B cell (primary cell): ENCODE measurements around the gene C10orf62. TPM values are rescaled to one million over a fixed set of nuclear protein-coding genes. Genes with fewer than 3 reads are reported as not detected.
A peak's percentile ranks its signal among the peaks of the same experiment; 100 is the strongest.
"Not testable (repeated sequence)": the region's sequence is repeated elsewhere in the genome, so short reads cannot be mapped to it uniquely, and the experiment has no call there.

Experiments used
- ATAC-seq: fragments of 200-7000 bp; cut with Tn5 transposase; one replicate; pipeline ENCODE4 v1.10.0; 2021; ENCODE audit warnings: low read depth, mild to moderate bottlenecking, moderate number of reproducible peaks, moderate library complexity
- CTCF ChIA-PET: fragments of 350-600 bp; sonication (Branson Sonifier 250); formaldehyde crosslinking; loops from one replicate; lab custom pipeline; 2021; ENCODE audit warnings: antibody characterized with exemption, inconsistent platforms; lab: Charles Lee
- POLR2A ChIA-PET: fragments of 350-600 bp; sonication (Branson Sonifier 250); formaldehyde crosslinking; loops from one replicate; lab custom pipeline; 2021; ENCODE audit warnings: antibody characterized with exemption; lab: Charles Lee
- DNase-seq: peaks from one replicate; pipeline ENCODE4 v3.0.0; 2013
- H2AFZ ChIP-seq: 2 replicates; pipeline ENCODE4 v1.6.1; 2012; ENCODE audit warnings: mild to moderate bottlenecking, low read depth, low read length; ENCODE audit not compliant: insufficient read depth, poor library complexity, severe bottlenecking
- H3K27ac ChIP-seq, 2 donors: 1 replicate in 1 of 2; 2 replicates in 1 of 2; pipeline ENCODE4 v1.5.1; 2012 to 2013; ENCODE audit warnings: low read length in 2 of 2, mild to moderate bottlenecking in 2 of 2, moderate library complexity in 1 of 2
- H3K27me3 ChIP-seq, 4 experiments: fragments of 200-600 bp in 1 of 4; sonication (generic) in 1 of 4; replicated peaks in 1 of 4; 1 replicate in 2 of 4; 2 replicates in 2 of 4; pipeline versions ENCODE4 v1.6.1 to v1.7.0; 2013 to 2016; ENCODE audit warnings: low read length in 3 of 4, mild to moderate bottlenecking in 2 of 4, mixed read lengths in 1 of 4, moderate library complexity in 1 of 4; ENCODE audit not compliant: insufficient read depth in 4 of 4, control insufficient read depth in 3 of 4; ENCODE audit errors: control extremely low read depth in 1 of 4
- H3K36me3 ChIP-seq, 2 experiments: replicated peaks in 1 of 2; 1 replicate in 1 of 2; 2 replicates in 1 of 2; pipeline versions ENCODE4 v1.6.1 to v1.7.1; 2013; ENCODE audit warnings: low read length in 1 of 2; ENCODE audit not compliant: insufficient read depth in 2 of 2, control insufficient read depth in 1 of 2; ENCODE audit errors: control extremely low read depth in 1 of 2, extremely low read depth in 1 of 2
- H3K4me1 ChIP-seq, 2 donors: fragments of 200-600 bp in 1 of 2; sonication (generic) in 1 of 2; 1 replicate in 1 of 2; 2 replicates in 1 of 2; pipeline versions ENCODE4 v1.5.1 to v1.6.1; 2013 to 2017; ENCODE audit warnings: low read length in 2 of 2; ENCODE audit not compliant: control insufficient read depth in 2 of 2, insufficient read depth in 2 of 2
- H3K4me2 ChIP-seq: replicated peaks from 2 replicates; pipeline ENCODE3; 2012; ENCODE audit warnings: mild to moderate bottlenecking, low read depth, low read length; ENCODE audit not compliant: poor library complexity, severe bottlenecking
- H3K4me3 ChIP-seq, 5 experiments: fragments of 200-600 bp in 1 of 5; sonication (generic) in 1 of 5; 1 replicate in 3 of 5; 2 replicates in 2 of 5; pipeline versions ENCODE4 v1.5.1 to v1.7.0; 2011 to 2016; ENCODE audit warnings: low read length in 4 of 5, mild to moderate bottlenecking in 4 of 5, low read depth in 2 of 5, control low read depth in 1 of 5, moderate library complexity in 1 of 5; ENCODE audit not compliant: insufficient read depth in 1 of 5; ENCODE audit errors: control extremely low read depth in 1 of 5, extremely low read depth in 1 of 5
- H3K79me2 ChIP-seq: fragments of 200-600 bp; sonication (generic); one replicate; pipeline ENCODE4 v1.6.0; 2016; ENCODE audit warnings: low read length; ENCODE audit not compliant: control insufficient read depth, insufficient read depth
- H3K9ac ChIP-seq: fragments of 200-600 bp; sonication (generic); 2 replicates; pipeline ENCODE4 v1.6.1; 2017; ENCODE audit warnings: mild to moderate bottlenecking, low read length, moderate library complexity
- H3K9me3 ChIP-seq, 3 donors: one replicate each; pipeline versions ENCODE4 v1.6.1 to v1.7.1; 2013; ENCODE audit warnings: low read length in 2 of 3; ENCODE audit not compliant: control insufficient read depth in 2 of 3, insufficient read depth in 1 of 3; ENCODE audit errors: control extremely low read depth in 1 of 3
- H4K20me1 ChIP-seq: 2 replicates; pipeline ENCODE4 v1.6.0; 2012; ENCODE audit warnings: mild to moderate bottlenecking, low read length; ENCODE audit not compliant: insufficient read depth, control insufficient read depth, poor library complexity, severe bottlenecking
- H3K27ac Mint-ChIP-seq: one replicate; pipeline ENCODE4 v1.8.0; 2021; ENCODE audit warnings: mixed read lengths
- H3K27me3 Mint-ChIP-seq: one replicate; pipeline ENCODE4 v1.8.0; 2021; ENCODE audit warnings: mixed read lengths
- H3K4me1 Mint-ChIP-seq: one replicate; pipeline ENCODE4 v1.8.0; 2021; ENCODE audit warnings: mixed read lengths
- H3K4me3 Mint-ChIP-seq: one replicate; pipeline ENCODE4 v1.8.0; 2021; ENCODE audit warnings: mixed read lengths
- H3K9me3 Mint-ChIP-seq: one replicate; pipeline ENCODE4 v1.8.0; 2022; ENCODE audit warnings: mixed read lengths; ENCODE audit not compliant: insufficient read depth
- CTCF ChIP-seq: fragments of 200-600 bp; IDR thresholded peaks from one replicate; pipeline ENCODE4 v1.8.0; 2022; ENCODE audit warnings: antibody characterized with exemption, mild to moderate bottlenecking
- EZH2 ChIP-seq: IDR thresholded peaks from 2 replicates; pipeline ENCODE4 v1.6.1; 2012; ENCODE audit warnings: borderline replicate concordance, low read depth, mild to moderate bottlenecking, moderate library complexity, low read length; ENCODE audit not compliant: insufficient read depth, poor library complexity, severe bottlenecking
- WGBS: methylation state at CpG from one replicate; pipeline ENCODE4 v1.1.5; 2013; ENCODE audit warnings: missing lambda C conversion rate; ENCODE audit not compliant: insufficient coverage; 5-methylcytosine and 5-hydroxymethylcytosine counted together
- intact Hi-C: fragments of 100-400 bp; cut with micrococcal nuclease; formaldehyde crosslinking; loops from one replicate; pipeline ENCODE4 v1.10.0; 2022
- polyA plus RNA-seq: library from polyadenylated mRNA; depleted of rRNA; stranded (reverse); fragments of >200 nt; gene quantifications from 2 replicates; pipeline ENCODE4 v1.2.3, GENCODE V29; 2012
- total RNA-seq, 2 donors: library from RNA; stranded (reverse); fragments of 120-200 nt in 1 of 2; gene quantifications; 1 replicate in 1 of 2; 2 replicates in 1 of 2; pipeline versions ENCODE4 v1.2.3 to v1.2.4, GENCODE V29; 2013 to 2022

C10orf62 gene
- total and polyA plus RNA-seq, 2 donors (not counting 1 experiment from before 2014, with no cell fraction given), result not detected

- H3K27ac ChIP-seq, result no peak overlapping the region
- POLR2A ChIA-PET, result no interaction called here
- no peaks in the 10 kb centered on the region for H4K20me1 ChIP-seq
- Mint-ChIP-seq H3K4me3 (no peak overlapping the region), H3K9me3 (peaks cover 3% of the 10 kb centered on the region), H3K27ac (no peak overlapping the region), H3K4me1 (no peaks in the 10 kb centered on the region), H3K27me3 (no peaks in the 10 kb centered on the region)
- H3K4me3 ChIP-seq, result no peak overlapping the region
- peak; percentile 59 for DNase-seq
- H3K4me1 ChIP-seq, result no peaks in the 10 kb centered on the region
- intact Hi-C loops, result loop anchor here (2.0 kb wide), 1 partner anchor 275 kb away; no protein-coding TSS in a partner anchor
- no peak overlapping the region for H3K9ac ChIP-seq
- TF ChIP-seq CTCF (peak; percentile 73), EZH2 (no peak)
- CTCF ChIA-PET, result interaction anchor here (0.7 to 6.8 kb wide), 24 partner anchors 9 to 481 kb away, joined by 3 to 96 read pairs (median 4); partner anchors contain the start of genes ANKRD2 and RRP12
- H3K36me3 ChIP-seq, result no peaks in the 10 kb centered on the region
- peaks cover 0 to 9% (median 0%) of the 10 kb centered on the region in 3 donors for H3K9me3 ChIP-seq
- H3K27me3 ChIP-seq, result no peaks in the 10 kb centered on the region
- WGBS, result 52% methylated on average over 3 of the region's 6 CpGs
- no peak overlapping the region for H2AFZ ChIP-seq
- H3K4me2 ChIP-seq, result no peak overlapping the region
- peak; percentile 81 for ATAC-seq
- H3K79me2 ChIP-seq, result no peaks in the 10 kb centered on the region
These were observed 35.9 kb upstream of the C10orf62 start for GRCh38 chr10:97553575-97554031.

- H3K9me3 ChIP-seq, H3K4me1 ChIP-seq, POLR2A ChIA-PET, intact Hi-C loops, H3K4me3 Mint-ChIP-seq, ATAC-seq, H3K79me2 ChIP-seq, DNase-seq, H3K27ac ChIP-seq, H2AFZ ChIP-seq, H3K36me3 ChIP-seq, H4K20me1 ChIP-seq, H3K27me3 ChIP-seq, H3K4me2 ChIP-seq, H3K27ac Mint-ChIP-seq, H3K4me1 Mint-ChIP-seq, H3K9ac ChIP-seq, H3K27me3 Mint-ChIP-seq, H3K9me3 Mint-ChIP-seq, H3K4me3 ChIP-seq: not testable (repeated sequence)
- 100% methylated on average over 1 of the region's 5 CpGs for WGBS
- CTCF ChIA-PET, result interaction anchor here (0.7 to 6.8 kb wide), 16 partner anchors 10 to 275 kb away, joined by 3 to 96 read pairs (median 4); partner anchors contain the start of genes ANKRD2 and RRP12
These were observed 35.2 kb upstream of the C10orf62 start for GRCh38 chr10:97554336-97554735.

- H3K27ac ChIP-seq, H3K9ac ChIP-seq, H3K36me3 ChIP-seq, DNase-seq, H3K4me1 ChIP-seq, H3K4me1 Mint-ChIP-seq, H3K4me2 ChIP-seq, H3K79me2 ChIP-seq, H3K4me3 Mint-ChIP-seq, H3K4me3 ChIP-seq, H3K9me3 Mint-ChIP-seq, intact Hi-C loops, H3K9me3 ChIP-seq, H3K27ac Mint-ChIP-seq, H4K20me1 ChIP-seq, H3K27me3 Mint-ChIP-seq, H3K27me3 ChIP-seq, POLR2A ChIA-PET, ATAC-seq, H2AFZ ChIP-seq: not testable (repeated sequence)
- CTCF ChIA-PET, result interaction anchor here (2.1 to 6.8 kb wide), 2 partner anchors 91 to 154 kb away, joined by 7 to 96 read pairs; partner anchors contain the start of gene RRP12
- 90% methylated on average over 2 of the region's 10 CpGs for WGBS
These were observed 34.0 kb upstream of the C10orf62 start for GRCh38 chr10:97555541-97555940.
